ENCODE results near the gene ABR.
A peak's percentile ranks its signal among the peaks of the same experiment; 100 is the strongest.

ABR gene

GRCh38 chr17:1120596-1121441, 59.0 kb downstream of the ABR start:
- no peak for DNase-seq (ENCODE audit: low spot score)

GRCh38 chr17:1119924-1120323, 59.9 kb downstream of the ABR start:
- no peak for DNase-seq (ENCODE audit: low spot score)

GRCh38 chr17:1116602-1117001, 63.2 kb downstream of the ABR start:
- no peak for DNase-seq (ENCODE audit: low spot score)

- no peak for DNase-seq (ENCODE audit: low spot score)
Observed at GRCh38 chr17:1112875-1113274, 66.9 kb downstream of the ABR start.

- peak; percentile 60 for DNase-seq (ENCODE audit: low spot score)
Observed at GRCh38 chr17:1111599-1112443, 68.0 kb downstream of the ABR start.

- DNase-seq (ENCODE audit: low spot score) = peak; percentile 93
Observed at GRCh38 chr17:1110862-1111598, 68.8 kb downstream of the ABR start.

- no peak for DNase-seq (ENCODE audit: low spot score)
Observed at GRCh38 chr17:1110541-1110861, 69.3 kb downstream of the ABR start.

GRCh38 chr17:1109606-1110540, 69.9 kb downstream of the ABR start:
- DNase-seq (ENCODE audit: low spot score) = peak; percentile 48

- DNase-seq (ENCODE audit: low spot score) = peak; percentile 66
Observed at GRCh38 chr17:1108765-1109605, 70.8 kb downstream of the ABR start.

- no peak for DNase-seq (ENCODE audit: low spot score)
Observed at GRCh38 chr17:1108478-1108764, 71.4 kb downstream of the ABR start.

GRCh38 chr17:1107777-1108477, 71.9 kb downstream of the ABR start:
- DNase-seq (ENCODE audit: low spot score) = peak; percentile 53

- DNase-seq (ENCODE audit: low spot score) = no peak
Observed at GRCh38 chr17:1107083-1107776, 72.6 kb downstream of the ABR start.

- DNase-seq (ENCODE audit: low spot score) = no peak
Observed at GRCh38 chr17:1104222-1104621, 75.6 kb downstream of the ABR start.

GRCh38 chr17:1100382-1100781, 79.4 kb downstream of the ABR start:
- DNase-seq (ENCODE audit: low spot score) = no peak

- no peak for DNase-seq (ENCODE audit: low spot score)
Observed at GRCh38 chr17:1099242-1099641, 80.5 kb downstream of the ABR start.

GRCh38 chr17:1097972-1098744, 81.6 kb downstream of the ABR start:
- DNase-seq (ENCODE audit: low spot score) = peak; percentile 46

- DNase-seq (ENCODE audit: low spot score) = no peak
Observed at GRCh38 chr17:1096215-1096614, 83.6 kb downstream of the ABR start.

- no peak for DNase-seq (ENCODE audit: low spot score)
Observed at GRCh38 chr17:1095853-1096173, 84.0 kb downstream of the ABR start.

Measured in hepatic stellate cell (primary cell).